Measurements from ENCODE around the gene CAMP.

- TF ChIP-seq CTCF (IDR thresholded peaks at IDR 0.05; ENCODE audit: poor library complexity, severe bottlenecking): no peak
- TF ChIP-seq POLR2AphosphoS5 (IDR thresholded peaks at IDR 0.05): no peak
Measured at GRCh38 chr3:48268381-48268935, 45.2 kb downstream of the CAMP start.
